ENCODE results near the gene TSPAN33.
"Not testable (repeated sequence)": the region's sequence is repeated elsewhere in the genome, so short reads cannot be mapped to it uniquely, and the experiment has no call there.

Gene TSPAN33

GRCh38 chr7:129118976-129119375 is 25.5 kb upstream of the TSPAN33 start:
- H3K4me1 ChIP-seq, result no peaks in the 10 kb centered on the region
- H3K27me3 ChIP-seq, result no peaks in the 10 kb centered on the region
- no peak overlapping the region for H3K4me3 ChIP-seq (ENCODE audit: low read depth, low read length)
- no peak for DNase-seq
- no peaks in the 10 kb centered on the region for H3K36me3 ChIP-seq
- TF ChIP-seq CTCF (IDR thresholded peaks at IDR 0.05; ENCODE audit: low read depth, low read length), result no peak
- peaks cover 5% of the 10 kb centered on the region; the same call in 1 of the 2 replicates for H3K9me3 ChIP-seq

DNA sequence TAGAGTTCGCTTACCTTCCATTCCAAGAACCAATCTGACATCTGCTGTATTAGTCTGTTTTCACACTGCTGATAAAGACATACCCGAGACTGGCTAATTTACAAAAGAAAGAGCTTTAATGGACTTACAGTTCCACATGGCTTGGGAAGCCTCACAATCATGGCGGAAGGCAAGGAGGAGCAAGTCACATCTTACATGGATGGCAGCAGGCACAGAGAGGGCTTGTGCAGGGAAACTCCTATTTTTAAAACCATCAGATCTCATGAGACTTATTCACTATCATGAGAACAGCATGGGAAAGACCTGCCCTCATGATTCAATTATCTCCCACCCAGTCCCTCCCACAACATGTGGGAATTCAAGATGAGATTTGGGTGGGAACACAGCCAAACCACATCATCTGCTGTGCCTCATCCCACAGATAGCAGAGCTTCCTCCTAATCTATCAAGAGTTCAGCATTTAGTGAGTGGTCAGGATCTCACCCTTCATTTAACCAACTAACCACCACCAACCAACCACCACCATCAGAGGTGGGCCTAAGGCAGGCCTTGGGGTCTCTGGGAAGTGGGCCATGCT is 22.9 kb upstream of the TSPAN33 start:
- not testable (repeated sequence) for H3K27me3 ChIP-seq; H3K4me3 ChIP-seq (ENCODE audit: low read depth, low read length); H3K9me3 ChIP-seq; H3K4me1 ChIP-seq; H3K36me3 ChIP-seq; DNase-seq

DNA sequence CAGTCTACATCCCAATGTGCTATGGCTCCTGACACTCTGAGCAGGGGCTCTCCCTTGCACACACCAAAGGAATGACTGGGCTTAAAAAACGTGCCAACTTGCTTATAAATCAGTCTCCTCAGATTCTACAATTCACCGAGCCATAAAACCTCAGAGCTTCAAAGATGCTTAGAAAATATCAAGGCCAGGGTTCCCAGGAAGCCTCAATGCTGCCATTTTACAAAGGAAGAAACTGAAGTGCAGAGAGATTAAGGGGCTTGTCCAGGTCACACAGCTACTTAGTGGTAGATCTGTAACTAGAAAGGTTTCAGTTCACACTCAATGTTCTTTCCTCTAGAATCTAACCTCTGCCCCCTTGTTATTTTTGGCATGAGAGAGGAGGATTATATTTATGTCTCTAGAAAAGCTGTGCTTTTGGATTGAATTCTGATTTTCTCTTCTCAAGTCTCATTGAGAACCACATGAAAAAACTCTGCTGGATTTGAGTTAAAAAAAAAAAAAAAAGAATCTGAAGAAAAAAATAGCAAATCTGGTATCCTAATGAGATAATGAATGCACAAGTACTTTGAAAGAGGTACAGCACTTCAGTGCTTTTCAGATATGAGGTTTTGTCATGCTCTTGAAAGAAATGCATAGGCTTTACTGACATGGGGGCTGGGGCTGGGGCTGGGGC is 22.3 kb upstream of the TSPAN33 start:
- no peak overlapping the region for H3K4me3 ChIP-seq (ENCODE audit: low read depth, low read length)
- H3K4me1 ChIP-seq, result no peaks in the 10 kb centered on the region
- no peaks in the 10 kb centered on the region for H3K27me3 ChIP-seq
- no peak for TF ChIP-seq CTCF (IDR thresholded peaks at IDR 0.05; ENCODE audit: low read depth, low read length)
- no peak for DNase-seq
- no peaks in the 10 kb centered on the region for H3K36me3 ChIP-seq
- H3K9me3 ChIP-seq, result peaks cover 3% of the 10 kb centered on the region; the same call in 1 of the 2 replicates

DNA sequence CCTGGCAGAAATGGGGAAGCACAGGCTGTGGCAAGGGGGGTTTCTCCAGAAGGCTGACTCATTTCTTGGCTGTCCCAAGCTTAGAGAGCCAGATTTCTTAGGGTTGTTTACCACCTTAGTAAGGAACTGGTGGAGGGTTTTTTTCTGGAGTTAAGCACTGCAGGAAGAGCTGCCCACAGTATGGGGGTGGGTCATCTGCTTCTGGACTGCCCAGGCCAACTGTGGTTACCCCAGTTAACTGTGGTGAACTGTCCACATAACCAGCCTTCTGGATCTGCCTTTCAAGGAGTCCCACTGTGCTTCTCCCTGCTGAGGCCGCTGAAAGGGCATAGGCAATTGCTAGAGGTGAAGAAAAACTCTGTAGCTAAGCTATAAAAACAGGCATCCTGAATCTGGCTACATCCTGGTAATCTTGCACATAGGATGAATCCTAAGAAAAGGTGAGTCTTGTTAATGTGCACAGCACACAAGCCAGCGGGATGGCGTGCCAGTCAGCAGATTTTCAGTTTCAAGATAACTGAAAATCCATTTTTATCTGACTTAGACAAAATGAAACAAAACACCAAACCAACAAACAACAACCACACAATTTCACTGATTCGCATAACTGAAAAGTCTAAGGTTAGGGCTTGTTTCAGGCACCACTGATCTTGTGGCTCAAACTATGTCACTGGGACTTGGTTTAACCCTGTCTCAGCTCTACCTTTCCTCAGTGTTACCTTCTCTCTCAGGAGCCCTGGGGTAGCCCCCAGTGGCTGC is 21.6 kb upstream of the TSPAN33 start:
- no peaks in the 10 kb centered on the region for H3K27me3 ChIP-seq
- H3K36me3 ChIP-seq, result no peaks in the 10 kb centered on the region
- no peak for TF ChIP-seq CTCF (IDR thresholded peaks at IDR 0.05; ENCODE audit: low read depth, low read length)
- H3K4me3 ChIP-seq (ENCODE audit: low read depth, low read length), result no peak overlapping the region
- no peak for DNase-seq
- H3K4me1 ChIP-seq, result no peaks in the 10 kb centered on the region
- H3K9me3 ChIP-seq, result peaks cover 3% of the 10 kb centered on the region; the same call in 1 of the 2 replicates

DNA sequence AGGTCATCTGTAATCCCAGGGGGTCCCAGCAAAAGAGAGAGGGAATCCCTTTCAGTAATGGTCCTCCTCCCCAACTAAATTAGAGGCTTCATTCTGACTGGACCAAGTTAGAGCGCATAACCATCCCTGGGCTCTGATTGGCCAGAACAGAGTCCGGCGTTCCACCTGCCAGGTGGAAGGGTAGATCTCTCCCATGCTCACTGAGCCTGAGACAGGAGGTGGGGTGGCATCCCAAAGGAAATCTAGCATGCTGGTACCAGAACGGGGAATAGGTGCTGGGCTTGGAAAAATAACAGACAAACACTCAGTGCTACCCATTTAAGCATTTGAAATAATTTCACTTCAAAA is 21.0 kb upstream of the TSPAN33 start:
- Histone ChIP-seq H3K4me3 (ENCODE audit: low read depth, low read length) (no peak overlapping the region), H3K36me3 (no peaks in the 10 kb centered on the region), H3K4me1 (no peaks in the 10 kb centered on the region), H3K27me3 (no peaks in the 10 kb centered on the region), H3K9me3 (peaks cover 3% of the 10 kb centered on the region; the same call in 1 of the 2 replicates)
- DNase-seq, result no peak
- TF ChIP-seq CTCF (IDR thresholded peaks at IDR 0.05; ENCODE audit: low read depth, low read length), result no peak

DNA sequence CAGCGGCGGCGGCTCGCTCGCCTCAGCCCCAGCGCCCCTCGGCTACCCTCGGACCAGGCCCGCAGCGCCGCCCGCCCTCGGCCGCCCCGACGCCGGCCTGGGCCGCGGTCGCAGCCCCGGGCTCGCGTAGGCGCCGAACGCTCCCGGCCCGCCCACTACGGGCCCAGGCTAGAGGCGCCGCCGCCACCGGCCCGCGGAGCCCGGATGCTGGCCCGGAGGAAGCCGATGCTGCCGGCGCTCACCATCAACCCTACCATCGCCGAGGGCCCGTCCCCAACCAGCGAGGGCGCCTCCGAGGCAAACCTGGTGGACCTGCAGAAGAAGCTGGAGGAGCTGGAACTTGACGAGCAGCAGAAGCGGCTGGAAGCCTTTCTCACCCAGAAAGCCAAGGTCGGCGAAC is 18.2 kb upstream of the TSPAN33 start:
- Histone ChIP-seq H3K4me1 (no peaks in the 10 kb centered on the region), H3K27me3 (no peaks in the 10 kb centered on the region), H3K9me3 (peaks cover under 1% of the 10 kb centered on the region; the same call in 1 of the 2 replicates), H3K36me3 (no peaks in the 10 kb centered on the region), H3K4me3 (ENCODE audit: low read depth, low read length) (no peak overlapping the region)
- no peak for TF ChIP-seq CTCF (IDR thresholded peaks at IDR 0.05; ENCODE audit: low read depth, low read length)
- no peak for DNase-seq

Data from BE2C (cell line).